ENCODE results near the gene ID2. TPM values are rescaled to one million over a fixed set of nuclear protein-coding genes. Genes with fewer than 3 reads are reported as not detected.
"Not testable (repeated sequence)": the region's sequence is repeated elsewhere in the genome, so short reads cannot be mapped to it uniquely, and the experiment has no call there.

The ID2 gene
- polyA plus RNA-seq, 4 donors = 70.2 to 613 (median 147) TPM

DNA sequence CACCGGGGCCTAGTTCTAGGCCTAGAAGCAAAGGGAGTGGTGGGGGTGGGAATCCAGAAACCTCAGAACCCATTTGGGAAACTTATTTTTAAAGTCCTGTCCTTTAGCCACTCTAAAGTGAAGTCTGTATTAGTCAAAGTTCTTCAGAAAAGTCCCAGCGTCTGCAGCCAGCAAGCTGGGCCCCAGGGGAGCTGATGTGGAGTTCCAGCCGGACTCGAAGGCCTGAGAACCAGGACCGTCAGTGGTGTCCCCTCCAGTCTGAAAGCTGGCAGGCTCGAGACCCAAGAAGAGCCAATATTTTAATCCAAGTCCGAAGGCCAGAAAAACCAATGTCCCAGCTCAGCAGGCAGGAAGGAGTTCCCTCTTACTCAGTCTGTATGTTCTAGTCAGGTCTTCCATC is 32.4 kb downstream of the ID2 start:
- H3K4me1 ChIP-seq (ENCODE audit: control insufficient read depth in 3 of 3, insufficient read depth in 2 of 3, low read depth in 1 of 3, low read length in 2 of 3) = peaks cover 0 to 2% (median 0%) of the 10 kb centered on the region in 3 donors
- H3K4me3 ChIP-seq (ENCODE audit: low read depth in 1 of 3, low read length in 3 of 3) = no peak overlapping the region
- DNase-seq = no peak
- FAIRE-seq = no peak
- H3K9me3 ChIP-seq (ENCODE audit: control insufficient read depth in 2 of 2, insufficient read depth in 1 of 2, low read depth in 1 of 2, low read length in 1 of 2) = peaks cover 0 to 6% of the 10 kb centered on the region in 2 donors
- H3K36me3 ChIP-seq (ENCODE audit: control insufficient read depth in 3 of 3, insufficient read depth in 2 of 3, low read depth in 1 of 3, low read length in 3 of 3) = no peaks in the 10 kb centered on the region
- H3K27ac ChIP-seq (ENCODE audit: low read depth in 1 of 3, low read length in 2 of 3) = no peak overlapping the region
- H3K27me3 ChIP-seq (ENCODE audit: control insufficient read depth in 3 of 3, insufficient read depth in 3 of 3, low read length in 3 of 3) = no peaks in the 10 kb centered on the region
- whole genome bisulfite sequencing, 3 donors = 86 to 93% (median 90%) methylated on average over 7 of the region's 7 CpGs

DNA sequence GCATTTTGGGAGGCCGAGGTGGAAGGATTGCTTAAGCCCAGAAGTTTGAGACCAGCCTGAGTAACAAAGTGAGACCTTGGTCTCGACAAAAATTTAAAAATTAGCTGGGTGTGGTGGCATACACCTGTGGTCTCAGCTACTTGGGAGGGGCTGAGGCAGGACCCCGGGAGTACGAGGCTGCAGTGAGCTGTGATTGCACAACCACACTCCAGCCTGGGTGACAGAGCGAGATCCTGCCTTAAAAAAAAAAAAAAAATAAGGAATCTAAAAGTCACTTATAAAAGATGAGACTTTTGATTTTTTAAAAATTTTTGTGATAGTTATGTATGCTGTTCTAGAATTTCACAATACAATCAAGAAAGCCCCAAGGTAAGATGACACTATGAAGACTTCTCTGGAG is 33.1 kb downstream of the ID2 start:
- Histone ChIP-seq H3K4me3 (ENCODE audit: low read depth in 1 of 3, low read length in 3 of 3) (no peak overlapping the region), H3K4me1 (ENCODE audit: control insufficient read depth in 3 of 3, insufficient read depth in 2 of 3, low read depth in 1 of 3, low read length in 2 of 3) (no peaks in the 10 kb centered on the region), H3K27me3 (ENCODE audit: control insufficient read depth in 3 of 3, insufficient read depth in 3 of 3, low read length in 3 of 3) (no peaks in the 10 kb centered on the region), H3K36me3 (ENCODE audit: control insufficient read depth in 3 of 3, insufficient read depth in 2 of 3, low read depth in 1 of 3, low read length in 3 of 3) (no peaks in the 10 kb centered on the region), H3K9me3 (ENCODE audit: control insufficient read depth in 2 of 2, insufficient read depth in 1 of 2, low read depth in 1 of 2, low read length in 1 of 2) (peaks cover 0 to 6% of the 10 kb centered on the region in 2 donors), H3K27ac (ENCODE audit: low read depth in 1 of 3, low read length in 2 of 3) (no peak overlapping the region)
- 92 to 98% (median 95%) methylated on average over 5 of the region's 5 CpGs for WGBS, 3 donors
- FAIRE-seq = no peak
- DNase-seq = no peak

- Histone ChIP-seq H3K36me3 (ENCODE audit: control insufficient read depth in 3 of 3, insufficient read depth in 2 of 3, low read depth in 1 of 3, low read length in 3 of 3) (no peaks in the 10 kb centered on the region), H3K27ac (ENCODE audit: low read depth in 1 of 3, low read length in 2 of 3) (no peak overlapping the region), H3K4me1 (ENCODE audit: control insufficient read depth in 3 of 3, insufficient read depth in 2 of 3, low read depth in 1 of 3, low read length in 2 of 3) (no peaks in the 10 kb centered on the region), H3K9me3 (ENCODE audit: control insufficient read depth in 2 of 2, insufficient read depth in 1 of 2, low read depth in 1 of 2, low read length in 1 of 2) (peaks cover 0 to 6% of the 10 kb centered on the region in 2 donors), H3K4me3 (ENCODE audit: low read depth in 1 of 3, low read length in 3 of 3) (no peak overlapping the region), H3K27me3 (ENCODE audit: control insufficient read depth in 3 of 3, insufficient read depth in 3 of 3, low read length in 3 of 3) (no peaks in the 10 kb centered on the region)
- DNase-seq = no peak
- FAIRE-seq = no peak
- WGBS, 3 donors = 84 to 85% (median 84%) methylated on average over 3 of the region's 3 CpGs
These were observed 37.7 kb downstream of the ID2 start for GRCh38 chr2:8719528-8719927.

- Histone ChIP-seq H3K4me3 (ENCODE audit: low read depth in 1 of 3, low read length in 3 of 3) (no peak overlapping the region), H3K36me3 (ENCODE audit: control insufficient read depth in 3 of 3, insufficient read depth in 2 of 3, low read depth in 1 of 3, low read length in 3 of 3) (no peaks in the 10 kb centered on the region), H3K27ac (ENCODE audit: low read depth in 1 of 3, low read length in 2 of 3) (no peak overlapping the region), H3K9me3 (ENCODE audit: control insufficient read depth in 2 of 2, insufficient read depth in 1 of 2, low read depth in 1 of 2, low read length in 1 of 2) (peaks cover 0 to 3% of the 10 kb centered on the region in 2 donors), H3K4me1 (ENCODE audit: control insufficient read depth in 3 of 3, insufficient read depth in 2 of 3, low read depth in 1 of 3, low read length in 2 of 3) (no peaks in the 10 kb centered on the region), H3K27me3 (ENCODE audit: control insufficient read depth in 3 of 3, insufficient read depth in 3 of 3, low read length in 3 of 3) (no peaks in the 10 kb centered on the region)
- DNase-seq (no peak), FAIRE-seq (no peak)
- 57 to 74% (median 61%) methylated on average over 3 of the region's 3 CpGs for WGBS, 3 donors
These were observed 38.9 kb downstream of the ID2 start for GRCh38 chr2:8720741-8721140.

DNA sequence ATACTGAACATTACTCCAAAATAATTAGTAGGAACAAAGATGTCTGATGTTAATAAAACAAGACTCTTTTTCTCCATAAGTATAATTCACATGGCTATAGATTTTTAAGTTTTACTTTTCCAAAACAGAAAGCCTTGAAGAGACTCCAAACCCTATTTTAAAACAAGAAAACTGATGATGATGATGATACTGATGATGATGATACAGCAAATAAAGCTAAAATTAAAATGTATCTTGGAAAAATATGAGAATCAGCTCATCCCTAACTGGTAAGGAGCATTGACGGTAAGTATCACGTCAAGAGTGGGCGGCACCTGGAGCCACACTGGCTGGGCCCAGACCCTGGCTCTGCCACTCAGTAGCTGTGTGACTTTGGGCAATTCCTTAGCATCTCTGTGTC is 39.6 kb downstream of the ID2 start:
- no peaks in the 10 kb centered on the region for H3K36me3 ChIP-seq (ENCODE audit: control insufficient read depth in 3 of 3, insufficient read depth in 2 of 3, low read depth in 1 of 3, low read length in 3 of 3)
- DNase-seq (no peak), FAIRE-seq (no peak)
- no peak overlapping the region for H3K4me3 ChIP-seq (ENCODE audit: low read depth in 1 of 3, low read length in 3 of 3)
- no peak overlapping the region for H3K27ac ChIP-seq (ENCODE audit: low read depth in 1 of 3, low read length in 2 of 3)
- H3K9me3 ChIP-seq (ENCODE audit: control insufficient read depth in 2 of 2, insufficient read depth in 1 of 2, low read depth in 1 of 2, low read length in 1 of 2) = no peaks in the 10 kb centered on the region
- 93 to 94% (median 94%) methylated on average over 3 of the region's 3 CpGs for WGBS, 3 donors
- no peaks in the 10 kb centered on the region for H3K27me3 ChIP-seq (ENCODE audit: control insufficient read depth in 3 of 3, insufficient read depth in 3 of 3, low read length in 3 of 3)
- no peaks in the 10 kb centered on the region for H3K4me1 ChIP-seq (ENCODE audit: control insufficient read depth in 3 of 3, insufficient read depth in 2 of 3, low read depth in 1 of 3, low read length in 2 of 3)

- Histone ChIP-seq H3K36me3 (ENCODE audit: control insufficient read depth in 3 of 3, insufficient read depth in 2 of 3, low read depth in 1 of 3, low read length in 3 of 3) (peaks cover 0 to 6% (median 0%) of the 10 kb centered on the region in 3 donors), H3K27ac (ENCODE audit: low read depth in 1 of 3, low read length in 2 of 3) (no peak overlapping the region), H3K4me3 (ENCODE audit: low read depth in 1 of 3, low read length in 3 of 3) (no peak overlapping the region), H3K9me3 (ENCODE audit: control insufficient read depth in 2 of 2, insufficient read depth in 1 of 2, low read depth in 1 of 2, low read length in 1 of 2) (no peaks in the 10 kb centered on the region), H3K27me3 (ENCODE audit: control insufficient read depth in 3 of 3, insufficient read depth in 3 of 3, low read length in 3 of 3) (no peaks in the 10 kb centered on the region), H3K4me1 (ENCODE audit: control insufficient read depth in 3 of 3, insufficient read depth in 2 of 3, low read depth in 1 of 3, low read length in 2 of 3) (no peaks in the 10 kb centered on the region)
- DNase-seq (no peak), FAIRE-seq (no peak)
- WGBS, 3 donors = 91 to 94% (median 93%) methylated on average over 10 of the region's 10 CpGs
These were observed 41.1 kb downstream of the ID2 start for GRCh38 chr2:8722986-8723385.

DNA sequence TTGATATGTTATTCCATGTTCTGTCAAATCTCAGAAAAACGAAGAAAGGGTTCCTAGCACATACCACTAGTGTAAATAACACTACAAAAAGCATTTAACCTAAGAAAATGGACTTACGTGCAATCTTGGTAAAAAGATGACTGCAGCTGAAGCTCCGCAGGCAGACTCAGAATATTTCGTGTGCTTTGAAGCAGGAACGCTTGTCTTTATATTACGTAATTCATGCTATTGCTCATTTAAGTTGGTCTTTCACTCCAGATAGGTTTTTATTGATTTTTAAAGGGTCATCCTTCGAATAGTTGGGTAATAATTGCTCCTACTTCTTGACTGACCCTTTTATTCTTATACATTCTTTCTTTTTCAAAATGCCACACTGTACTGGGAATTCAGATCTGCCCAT is 44.0 kb downstream of the ID2 start:
- Histone ChIP-seq H3K27me3 (ENCODE audit: control insufficient read depth in 3 of 3, insufficient read depth in 3 of 3, low read length in 3 of 3) (no peaks in the 10 kb centered on the region), H3K4me3 (ENCODE audit: low read depth in 1 of 3, low read length in 3 of 3) (no peak overlapping the region), H3K9me3 (ENCODE audit: control insufficient read depth in 2 of 2, insufficient read depth in 1 of 2, low read depth in 1 of 2, low read length in 1 of 2) (no peaks in the 10 kb centered on the region), H3K4me1 (ENCODE audit: control insufficient read depth in 3 of 3, insufficient read depth in 2 of 3, low read depth in 1 of 3, low read length in 2 of 3) (no peaks in the 10 kb centered on the region), H3K27ac (ENCODE audit: low read depth in 1 of 3, low read length in 2 of 3) (no peak overlapping the region), H3K36me3 (ENCODE audit: control insufficient read depth in 3 of 3, insufficient read depth in 2 of 3, low read depth in 1 of 3, low read length in 3 of 3) (peaks cover 3 to 21% (median 6%) of the 10 kb centered on the region in 3 donors)
- 87 to 89% (median 87%) methylated on average over 7 of the region's 7 CpGs for WGBS, 3 donors
- FAIRE-seq = no peak
- no peak for DNase-seq

GRCh38 chr2:8728305-8729015 is 46.6 kb downstream of the ID2 start:
- 94 to 97% (median 96%) methylated on average over 7 of the region's 7 CpGs for WGBS, 3 donors

DNA sequence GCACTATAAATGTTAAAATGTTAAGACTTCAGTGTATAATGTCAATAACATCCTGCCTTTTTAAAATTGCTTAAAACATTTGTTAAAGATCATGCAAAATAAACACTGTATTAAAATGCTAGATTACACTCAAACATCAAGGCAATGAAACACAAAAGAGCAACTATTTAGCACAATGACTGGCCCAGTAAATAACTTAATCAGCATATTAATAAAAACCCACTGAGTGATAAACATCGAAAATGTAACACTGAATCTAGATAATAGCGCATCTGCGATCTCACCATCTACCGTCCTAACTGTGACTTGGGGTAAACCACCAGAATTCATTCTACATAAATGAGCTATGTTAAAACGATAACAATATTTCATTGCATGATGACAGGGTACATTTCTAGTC is 47.2 kb downstream of the ID2 start:
- not testable (repeated sequence) for H3K4me3 ChIP-seq (ENCODE audit: low read depth in 1 of 3, low read length in 3 of 3); DNase-seq; H3K27me3 ChIP-seq (ENCODE audit: control insufficient read depth in 3 of 3, insufficient read depth in 3 of 3, low read length in 3 of 3); H3K27ac ChIP-seq (ENCODE audit: low read depth in 1 of 3, low read length in 2 of 3); H3K9me3 ChIP-seq (ENCODE audit: control insufficient read depth in 2 of 2, insufficient read depth in 1 of 2, low read depth in 1 of 2, low read length in 1 of 2); H3K4me1 ChIP-seq (ENCODE audit: control insufficient read depth in 3 of 3, insufficient read depth in 2 of 3, low read depth in 1 of 3, low read length in 2 of 3); FAIRE-seq
- H3K36me3 ChIP-seq (ENCODE audit: control insufficient read depth in 3 of 3, insufficient read depth in 2 of 3, low read depth in 1 of 3, low read length in 3 of 3) = peaks cover 13 to 46% (median 17%) of the 10 kb centered on the region in 3 donors
- 82 to 84% (median 83%) methylated on average over 5 of the region's 5 CpGs for WGBS, 3 donors

More at GRCh38 chr2:8728305-8729015, 46.6 kb downstream of the ID2 start:
- no peak for FAIRE-seq
- H3K27ac ChIP-seq (ENCODE audit: low read depth in 1 of 3, low read length in 2 of 3) = no peak overlapping the region
- H3K9me3 ChIP-seq (ENCODE audit: control insufficient read depth in 2 of 2, insufficient read depth in 1 of 2, low read depth in 1 of 2, low read length in 1 of 2) = no peaks in the 10 kb centered on the region
- DNase-seq = no peak
- no peak overlapping the region for H3K4me3 ChIP-seq (ENCODE audit: low read depth in 1 of 3, low read length in 3 of 3)
- no peaks in the 10 kb centered on the region for H3K4me1 ChIP-seq (ENCODE audit: control insufficient read depth in 3 of 3, insufficient read depth in 2 of 3, low read depth in 1 of 3, low read length in 2 of 3)
- H3K36me3 ChIP-seq (ENCODE audit: control insufficient read depth in 3 of 3, insufficient read depth in 2 of 3, low read depth in 1 of 3, low read length in 3 of 3) = peaks cover 13 to 41% (median 14%) of the 10 kb centered on the region in 3 donors
- H3K27me3 ChIP-seq (ENCODE audit: control insufficient read depth in 3 of 3, insufficient read depth in 3 of 3, low read length in 3 of 3) = no peaks in the 10 kb centered on the region

Data from small intestine (tissue), 7 donors.